Neural crest cell (in vitro differentiated cells): ENCODE data around the gene CIDEB. TPM values are rescaled to one million over a fixed set of nuclear protein-coding genes. Genes with fewer than 3 reads are reported as not detected.

Experiments used
- DNase-seq: peaks from one replicate; pipeline ENCODE4 v3.0.0; 2021; ENCODE audit warnings: low read depth, mixed read lengths, low spot score
- H3K27ac Mint-ChIP-seq: one replicate; pipeline ENCODE4 v1.8.0; 2021; ENCODE audit warnings: mild to moderate bottlenecking, mixed read lengths; ENCODE audit not compliant: unreplicated experiment
- H3K27me3 Mint-ChIP-seq: 2 replicates; pipeline ENCODE4 v1.8.0; 2021; ENCODE audit warnings: low read depth, mild to moderate bottlenecking, mixed read lengths
- H3K36me3 Mint-ChIP-seq: 2 replicates; pipeline ENCODE4 v1.8.0; 2021; ENCODE audit warnings: low read depth, mild to moderate bottlenecking, mixed read lengths
- H3K4me1 Mint-ChIP-seq: 2 replicates; pipeline ENCODE4 v1.8.0; 2021; ENCODE audit warnings: mixed read lengths
- H3K4me3 Mint-ChIP-seq: one replicate; pipeline ENCODE4 v1.8.0; 2021; ENCODE audit warnings: mild to moderate bottlenecking, mixed read lengths
- H3K9me3 Mint-ChIP-seq: 2 replicates; pipeline ENCODE4 v1.8.0; 2021; ENCODE audit warnings: mixed read lengths
- total RNA-seq: library from RNA; stranded (reverse); gene quantifications from 2 replicates; pipeline ENCODE4 v1.2.1, GENCODE V29; 2021
- TF ChIP-seq, protein P1 (sequence below): fragments of 200-600 bp; sonication (generic); conservative IDR thresholded peaks from 2 replicates; pipeline ENCODE4 v1.5.0; 2021; ENCODE audit warnings: antibody characterized with exemption, mild to moderate bottlenecking

Gene CIDEB
- total RNA-seq, 1 donor from 2014 or later = not detected

DNA sequence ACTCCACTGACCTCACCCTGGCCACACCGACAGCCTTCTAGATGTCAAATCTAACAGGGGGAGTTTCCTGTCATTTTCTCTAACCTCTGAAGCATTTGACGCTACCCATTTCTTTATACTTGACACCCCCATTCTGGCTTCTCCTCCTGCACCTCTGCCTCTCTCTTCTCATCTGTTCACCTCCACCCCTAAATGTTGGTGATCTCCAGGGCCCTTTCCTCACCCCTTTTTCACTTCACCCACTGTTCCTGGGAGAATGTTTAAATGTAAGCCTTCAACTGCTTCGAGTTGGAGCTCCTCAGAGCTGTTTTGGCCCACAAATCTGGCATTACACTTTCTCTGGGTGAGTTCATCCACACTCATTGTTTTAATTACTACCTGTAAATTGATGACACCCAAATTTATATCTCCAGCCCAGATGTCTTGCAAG is 35.9 kb downstream of the CIDEB start:
- peak overlapping the region; percentile 93 for H3K4me3 Mint-ChIP-seq
- no peaks in the 10 kb centered on the region for H3K27me3 Mint-ChIP-seq
- peaks cover 2% of the 10 kb centered on the region for H3K36me3 Mint-ChIP-seq
- no peak for DNase-seq
- peak overlapping the region; percentile 95 for H3K27ac Mint-ChIP-seq
- TF ChIP-seq, protein P1, sequence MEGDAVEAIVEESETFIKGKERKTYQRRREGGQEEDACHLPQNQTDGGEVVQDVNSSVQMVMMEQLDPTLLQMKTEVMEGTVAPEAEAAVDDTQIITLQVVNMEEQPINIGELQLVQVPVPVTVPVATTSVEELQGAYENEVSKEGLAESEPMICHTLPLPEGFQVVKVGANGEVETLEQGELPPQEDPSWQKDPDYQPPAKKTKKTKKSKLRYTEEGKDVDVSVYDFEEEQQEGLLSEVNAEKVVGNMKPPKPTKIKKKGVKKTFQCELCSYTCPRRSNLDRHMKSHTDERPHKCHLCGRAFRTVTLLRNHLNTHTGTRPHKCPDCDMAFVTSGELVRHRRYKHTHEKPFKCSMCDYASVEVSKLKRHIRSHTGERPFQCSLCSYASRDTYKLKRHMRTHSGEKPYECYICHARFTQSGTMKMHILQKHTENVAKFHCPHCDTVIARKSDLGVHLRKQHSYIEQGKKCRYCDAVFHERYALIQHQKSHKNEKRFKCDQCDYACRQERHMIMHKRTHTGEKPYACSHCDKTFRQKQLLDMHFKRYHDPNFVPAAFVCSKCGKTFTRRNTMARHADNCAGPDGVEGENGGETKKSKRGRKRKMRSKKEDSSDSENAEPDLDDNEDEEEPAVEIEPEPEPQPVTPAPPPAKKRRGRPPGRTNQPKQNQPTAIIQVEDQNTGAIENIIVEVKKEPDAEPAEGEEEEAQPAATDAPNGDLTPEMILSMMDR = no peak
- H3K4me1 Mint-ChIP-seq = peaks cover 18% of the 10 kb centered on the region
- no peaks in the 10 kb centered on the region for H3K9me3 Mint-ChIP-seq

DNA sequence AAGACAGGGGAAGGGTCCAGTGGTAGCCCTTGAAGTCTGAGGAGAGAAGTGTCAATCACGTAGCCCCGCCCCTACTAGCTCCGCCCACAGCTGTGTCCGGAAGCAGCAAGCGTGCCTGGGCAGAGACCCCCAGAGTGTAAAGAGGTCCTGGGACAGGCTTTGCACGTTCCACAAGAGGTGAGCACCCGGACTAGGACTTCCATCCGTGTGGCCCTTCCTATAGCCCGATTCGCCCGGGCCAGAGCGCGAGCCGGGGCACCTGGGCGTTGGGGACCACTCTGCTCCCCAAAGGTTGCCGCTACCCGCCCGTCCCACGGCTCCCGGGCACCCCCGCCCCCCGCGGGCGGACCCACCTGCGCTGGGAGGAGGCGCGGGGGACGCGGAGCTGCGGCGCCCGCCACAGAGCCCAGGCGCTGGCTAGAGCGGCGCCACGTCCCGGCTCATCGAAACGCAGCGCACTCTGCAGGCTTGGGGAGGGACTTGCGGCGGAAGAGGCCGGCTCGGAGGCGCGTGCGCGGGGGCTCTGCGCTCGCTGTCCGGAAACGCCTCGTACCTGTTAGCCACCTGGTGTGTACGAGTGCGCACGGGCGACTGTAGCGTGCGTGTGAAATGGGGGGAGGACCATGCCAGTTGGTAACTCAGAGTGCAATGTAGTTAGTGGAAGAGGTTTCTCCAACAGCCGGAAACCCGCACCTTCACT is 36.5 kb downstream of the CIDEB start, which contains the start of gene RABGGTA:
TSS of gene RABGGTA (minus strand) at position 464 of the 700 bp plus-strand sequence. CDS start 482 bp downstream, outside the sequence.
- peaks cover 18% of the 10 kb centered on the region for H3K4me1 Mint-ChIP-seq
- TF ChIP-seq, protein P1 = peak; percentile 72
- peak; percentile 82 for DNase-seq
- peaks cover 2% of the 10 kb centered on the region for H3K36me3 Mint-ChIP-seq
- peak within 1 kb of the TSS; percentile 93 for H3K4me3 Mint-ChIP-seq
- H3K27me3 Mint-ChIP-seq = no peaks in the 10 kb centered on the region
- H3K9me3 Mint-ChIP-seq = no peaks in the 10 kb centered on the region
- H3K27ac Mint-ChIP-seq = peak within 1 kb of the TSS; percentile 96

DNA sequence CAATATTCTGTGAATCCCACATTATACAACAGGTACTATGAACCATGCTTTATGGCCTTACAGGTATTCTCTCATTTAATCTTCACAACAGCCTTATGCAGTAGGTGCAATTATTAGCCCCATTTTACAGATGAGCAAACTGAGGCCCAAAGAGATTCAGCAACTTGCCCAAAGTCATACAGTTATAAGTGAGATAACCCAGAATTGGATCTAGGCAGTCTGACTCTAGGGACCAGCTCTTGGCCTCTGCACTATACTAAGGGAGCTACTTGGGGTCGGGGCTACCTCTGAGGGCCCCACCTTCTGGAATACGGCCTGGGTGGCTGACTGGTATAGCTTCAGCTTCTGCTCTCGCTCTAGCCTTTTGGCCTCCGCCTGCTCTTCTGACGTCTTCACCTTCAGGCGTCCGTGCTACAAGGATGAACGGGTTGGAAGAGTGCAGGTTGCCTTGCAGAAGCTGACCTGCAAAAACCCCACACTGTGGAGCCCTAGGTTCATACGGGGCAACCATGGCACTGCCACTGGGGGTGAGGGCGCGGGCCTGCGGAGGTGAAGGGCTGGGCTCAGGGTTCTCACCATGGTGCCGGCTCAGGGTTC is 37.1 kb downstream of the CIDEB start:
- TF ChIP-seq, protein P1 = no peak
- Mint-ChIP-seq H3K27me3 (no peaks in the 10 kb centered on the region), H3K9me3 (no peaks in the 10 kb centered on the region), H3K36me3 (peaks cover 2% of the 10 kb centered on the region), H3K4me1 (peaks cover 18% of the 10 kb centered on the region), H3K4me3 (peak overlapping the region; percentile 92), H3K27ac (peak overlapping the region; percentile 96)
- no peak for DNase-seq

DNA sequence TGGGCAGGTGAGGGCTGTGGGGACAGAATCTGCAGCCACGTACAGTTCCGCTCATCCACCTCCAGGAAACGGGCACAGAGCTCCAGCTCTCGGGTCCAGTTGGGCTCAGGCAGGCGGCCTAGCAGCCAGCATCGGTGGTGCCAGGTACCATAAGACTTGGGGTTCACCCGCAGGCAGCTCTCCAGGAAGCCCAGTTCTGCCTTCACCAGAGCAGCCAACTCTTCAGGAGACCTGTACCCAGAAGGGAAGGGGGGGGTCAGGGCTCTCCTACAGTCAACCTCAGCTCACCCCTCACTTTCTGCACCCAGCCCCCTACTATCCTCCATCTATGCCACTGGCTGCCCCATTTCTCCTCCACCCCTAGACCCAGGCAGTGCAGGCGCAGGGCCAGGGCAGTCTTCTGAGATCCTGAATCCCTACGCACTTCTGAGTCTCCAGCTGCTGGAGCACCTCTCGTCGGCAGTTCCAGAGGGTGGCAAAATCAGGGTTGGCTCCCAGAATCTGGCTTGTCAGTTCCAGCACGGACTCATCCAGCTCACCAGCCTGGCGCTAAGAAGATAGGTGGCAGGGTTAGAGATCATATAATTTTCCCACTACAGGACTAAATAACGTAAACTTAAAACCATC is 37.8 kb downstream of the CIDEB start:
- no peak for DNase-seq
- peaks cover 2% of the 10 kb centered on the region for H3K36me3 Mint-ChIP-seq
- TF ChIP-seq, protein P1 = no peak
- no peaks in the 10 kb centered on the region for H3K27me3 Mint-ChIP-seq
- H3K4me3 Mint-ChIP-seq = peak overlapping the region; percentile 92
- no peaks in the 10 kb centered on the region for H3K9me3 Mint-ChIP-seq
- peaks cover 18% of the 10 kb centered on the region for H3K4me1 Mint-ChIP-seq
- H3K27ac Mint-ChIP-seq = no peak overlapping the region

DNA sequence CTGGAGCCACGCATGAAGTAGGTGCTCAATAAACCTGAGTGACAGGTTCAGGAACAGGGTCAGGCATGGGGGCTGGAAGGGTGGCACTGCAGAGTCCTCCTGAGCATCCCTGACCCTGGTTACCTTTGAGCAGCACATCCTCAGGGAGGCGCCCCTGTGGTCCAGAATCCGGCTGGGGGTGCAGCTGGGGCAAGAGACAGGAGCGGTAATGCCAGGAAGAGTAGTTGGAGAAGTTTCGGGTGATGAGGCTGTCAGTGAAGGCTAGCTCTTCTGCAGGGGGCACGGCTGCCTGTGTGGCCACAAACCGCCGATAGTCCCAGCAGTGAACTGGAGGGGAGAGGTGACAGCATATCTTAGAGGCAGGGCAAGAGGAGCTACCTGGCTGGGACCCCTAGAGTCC is 38.4 kb downstream of the CIDEB start:
- Mint-ChIP-seq H3K27me3 (no peaks in the 10 kb centered on the region), H3K9me3 (no peaks in the 10 kb centered on the region), H3K27ac (no peak overlapping the region), H3K4me3 (peak overlapping the region; percentile 35), H3K36me3 (peaks cover 2% of the 10 kb centered on the region), H3K4me1 (peaks cover 18% of the 10 kb centered on the region)
- DNase-seq = no peak
- TF ChIP-seq, protein P1 = no peak
